ENCODE measurements around the gene ARPP21.

Gene ARPP21

DNA sequence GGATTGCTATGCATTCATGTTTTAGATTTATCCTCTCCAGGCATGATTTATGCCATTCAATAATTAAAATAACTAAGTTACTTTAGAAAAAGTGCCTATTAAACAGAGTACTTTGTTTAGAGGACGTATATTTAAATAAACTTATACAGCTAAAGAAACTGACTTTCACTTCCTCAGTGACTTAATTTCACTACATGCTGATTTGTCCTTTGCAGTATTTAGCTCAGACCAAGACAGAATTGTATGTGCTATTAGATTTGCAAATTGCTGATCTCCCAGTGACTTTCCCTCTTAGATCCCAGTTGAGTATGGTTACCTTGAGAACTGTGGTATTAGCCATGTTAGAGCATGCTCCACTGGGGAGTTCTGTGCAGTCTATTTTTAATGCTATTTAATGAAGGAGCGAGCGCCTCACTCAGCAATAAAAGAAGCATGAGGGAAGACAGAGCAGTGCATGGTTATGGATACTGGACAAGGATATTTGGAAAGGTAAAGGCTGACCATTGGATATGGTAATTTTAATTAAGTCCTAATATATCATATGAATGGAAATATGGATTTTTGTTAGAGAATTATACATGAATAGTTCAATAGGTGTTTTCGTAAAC is 2.7 kb downstream of the ARPP21 start:
- DNase-seq, result no peak

DNA sequence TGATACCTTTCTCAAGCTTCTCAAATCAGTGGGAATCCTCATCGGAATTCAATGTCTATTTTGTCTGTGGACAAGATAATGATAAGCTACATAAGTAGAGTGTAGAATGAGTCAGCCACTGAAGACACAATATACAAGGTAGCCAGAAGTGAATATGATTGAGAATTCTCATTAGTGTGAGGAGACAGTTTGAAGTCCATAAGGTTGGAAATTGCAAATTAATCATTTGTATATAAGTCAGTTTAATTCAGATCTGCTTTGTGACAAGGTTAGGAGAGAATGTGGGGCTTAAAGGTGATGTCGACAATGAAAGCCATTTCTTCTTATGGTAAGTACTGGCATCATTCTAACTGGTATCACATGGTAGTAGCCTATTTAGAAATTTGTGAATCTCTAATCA is 4.2 kb downstream of the ARPP21 start:
- DNase-seq, result no peak

GRCh38 chr3:35644451-35644850 is 5.1 kb downstream of the ARPP21 start:
- DNase-seq, result no peak

DNA sequence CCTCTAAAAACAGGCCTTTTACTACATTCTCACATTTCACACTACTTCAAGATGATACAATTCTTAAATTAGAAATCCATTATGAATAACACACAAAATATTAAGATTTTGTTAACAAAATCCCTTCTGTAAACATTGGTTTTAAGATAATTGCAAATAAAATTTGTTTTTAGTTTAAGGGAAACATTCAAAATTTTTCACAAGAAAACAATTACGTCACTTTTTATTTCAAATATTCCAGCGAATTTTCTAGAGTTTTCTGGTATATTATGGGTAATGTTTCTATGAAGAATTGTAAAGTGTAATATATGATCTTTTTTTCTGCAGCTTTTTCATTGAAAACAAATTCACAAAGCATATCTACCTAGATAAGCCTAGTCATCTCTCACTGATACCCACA is 5.9 kb downstream of the ARPP21 start:
- DNase-seq, result no peak

DNA sequence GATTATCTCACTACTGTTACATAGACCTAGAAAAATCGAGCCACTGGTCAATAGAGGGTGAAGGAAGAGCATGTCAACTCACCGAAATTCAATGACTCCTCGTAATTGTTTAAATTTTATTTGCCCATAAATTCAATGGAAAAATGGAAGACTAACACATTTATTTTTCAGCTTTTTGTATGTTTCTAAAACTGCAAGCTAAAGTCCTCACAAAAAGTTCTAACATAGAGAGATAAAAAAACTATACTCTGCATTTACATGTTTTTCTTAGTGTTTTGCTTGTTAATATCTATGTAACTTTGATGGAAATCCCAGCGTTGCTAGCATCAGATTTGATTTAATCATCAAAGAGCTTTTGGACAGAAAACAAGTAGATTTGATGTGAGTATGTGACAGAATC is 6.8 kb downstream of the ARPP21 start:
- DNase-seq, result no peak

- DNase-seq, result no peak
Measured at GRCh38 chr3:35647461-35647860, 8.1 kb downstream of the ARPP21 start.

GRCh38 chr3:35648347-35648746 is 9.0 kb downstream of the ARPP21 start:
- no peak for DNase-seq

GRCh38 chr3:35649405-35649804 is 10.1 kb downstream of the ARPP21 start:
- no peak for DNase-seq

DNA sequence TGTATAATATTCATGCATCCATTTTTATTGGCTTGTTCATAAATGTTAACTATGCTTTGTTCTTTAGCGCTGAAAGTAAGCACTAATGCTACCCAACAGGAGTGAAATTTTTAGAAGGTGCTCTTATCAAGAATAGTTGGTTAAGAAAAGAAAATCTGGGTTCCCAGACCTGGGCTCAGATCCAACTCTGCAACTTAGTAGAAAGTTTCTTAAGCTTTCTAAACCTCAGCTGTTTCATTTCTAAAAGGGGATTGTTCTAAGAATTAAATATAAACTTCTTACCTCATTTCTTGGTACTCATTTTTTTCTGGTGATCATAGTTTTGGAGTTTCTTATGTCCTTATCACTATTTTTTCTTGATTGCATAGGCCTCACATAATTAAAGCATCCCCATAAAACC is 12.1 kb downstream of the ARPP21 start:
- no peak for DNase-seq

GRCh38 chr3:35651851-35652250 is 12.5 kb downstream of the ARPP21 start:
- no peak for DNase-seq

DNA sequence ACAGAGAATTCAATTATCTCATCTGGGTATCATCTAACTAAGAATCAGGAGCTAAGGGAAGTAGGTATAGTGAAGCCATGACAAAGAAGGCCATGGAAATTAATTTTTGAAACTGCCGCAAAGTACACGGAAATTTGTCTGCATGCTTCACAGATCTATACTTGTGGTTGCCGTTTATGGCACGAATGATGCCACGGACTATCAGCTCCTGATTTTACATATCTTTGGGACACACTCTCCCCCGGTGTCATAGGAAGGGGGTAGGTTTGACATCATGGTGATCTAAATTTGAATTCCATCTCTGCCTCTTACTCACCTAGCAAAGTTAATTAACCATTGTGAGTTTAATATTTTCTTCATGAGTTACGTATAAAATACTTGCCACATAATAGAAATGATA is 14.0 kb downstream of the ARPP21 start:
- DNase-seq, result no peak

GRCh38 chr3:35654476-35654875 is 15.2 kb downstream of the ARPP21 start:
- no peak for DNase-seq

GRCh38 chr3:35658686-35659085 is 19.4 kb downstream of the ARPP21 start:
- DNase-seq, result no peak

DNA sequence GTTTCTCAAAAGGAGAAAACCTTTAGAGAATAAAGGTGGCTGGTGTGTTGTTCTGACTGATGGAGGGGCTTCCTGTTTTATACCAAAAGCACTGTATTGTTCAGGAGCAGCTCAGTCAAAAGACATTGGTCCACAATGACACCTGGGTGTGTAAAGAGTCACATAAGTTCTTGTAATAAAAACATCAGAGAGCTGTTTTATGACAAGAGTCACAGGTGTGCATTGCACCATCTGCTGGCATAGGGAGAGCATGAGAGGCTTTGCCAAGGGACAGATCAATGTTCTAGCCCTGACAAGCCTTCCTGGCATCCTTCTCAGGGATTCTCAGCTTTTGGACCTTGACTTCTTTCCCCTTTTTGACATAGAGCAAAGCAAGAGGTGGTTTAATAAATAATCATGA is 20.4 kb downstream of the ARPP21 start:
- DNase-seq, result no peak

- DNase-seq, result no peak
Measured at GRCh38 chr3:35663471-35663870, 24.1 kb downstream of the ARPP21 start.

DNA sequence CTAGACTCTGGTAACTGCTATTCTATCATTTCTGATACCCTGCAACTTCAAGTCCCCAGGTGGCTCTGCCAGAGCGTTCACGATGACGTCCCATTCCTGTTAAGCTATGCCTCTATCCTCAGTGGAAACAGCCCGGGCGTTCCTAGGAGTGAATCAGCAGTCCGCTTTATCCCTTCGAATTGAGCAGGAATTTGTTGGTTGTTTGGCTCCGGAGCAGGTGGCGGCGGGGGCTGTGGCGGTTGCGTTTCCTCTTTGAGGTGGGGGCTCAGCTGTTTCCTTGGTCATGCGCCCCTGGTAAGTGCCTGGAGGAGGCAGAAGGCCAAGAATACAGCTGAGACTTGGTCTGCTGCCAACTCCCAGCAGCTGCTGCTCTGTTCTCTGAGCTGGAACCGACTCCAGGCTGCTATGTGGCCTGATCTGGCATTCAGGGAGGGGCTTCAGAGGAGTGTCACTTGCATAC is 25.2 kb downstream of the ARPP21 start:
- DNase-seq, result no peak

- no peak for DNase-seq
Measured at GRCh38 chr3:35665390-35666055, 26.2 kb downstream of the ARPP21 start.

- DNase-seq, result no peak
Measured at GRCh38 chr3:35666888-35667287, 27.6 kb downstream of the ARPP21 start.

DNA sequence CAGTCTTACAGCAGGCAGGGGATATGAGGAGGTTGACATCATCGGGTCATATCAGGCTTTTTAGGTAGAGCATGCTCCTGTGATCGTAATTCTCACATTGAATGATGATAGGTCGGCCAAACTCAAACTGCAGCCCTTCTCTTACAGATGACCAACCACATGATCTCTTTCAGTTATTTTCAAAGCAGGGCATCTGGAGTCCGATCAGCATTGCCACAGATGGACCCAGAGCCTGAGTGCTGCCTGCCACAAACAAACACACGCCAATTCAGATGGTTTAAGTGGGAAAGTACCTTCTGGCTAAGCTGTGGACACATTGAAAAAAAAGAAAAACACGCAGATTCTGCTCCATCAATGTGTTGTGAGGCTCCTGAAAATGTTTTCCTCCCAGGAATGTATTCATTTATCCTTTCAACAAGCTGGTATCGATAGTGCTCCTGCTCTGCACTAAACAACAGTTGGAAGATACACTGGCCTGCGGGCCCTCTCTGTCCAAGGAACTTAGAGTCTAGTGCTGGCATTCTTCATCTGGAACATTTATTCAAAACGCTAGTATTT is 31.2 kb downstream of the ARPP21 start:
- DNase-seq, result no peak

DNA sequence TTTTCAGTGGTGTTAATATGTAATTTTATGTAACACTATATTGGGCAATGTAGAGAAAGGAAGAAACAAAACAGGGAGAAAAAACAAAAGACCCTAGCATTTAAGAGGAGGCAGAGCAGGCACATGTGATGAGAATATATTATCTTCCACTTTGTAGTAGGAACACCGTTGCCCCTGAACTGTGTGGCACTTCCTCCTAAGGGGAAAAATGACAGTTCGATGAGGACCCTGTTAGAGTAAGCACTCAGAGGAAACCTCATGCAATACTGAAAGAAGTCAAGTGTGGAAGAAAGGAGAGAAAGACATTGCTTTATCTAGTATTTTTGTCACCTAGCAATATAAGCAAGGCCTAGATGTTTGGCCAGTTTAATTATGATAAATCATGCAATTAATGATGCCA is 32.2 kb downstream of the ARPP21 start:
- no peak for DNase-seq

GRCh38 chr3:35673017-35673416 is 33.7 kb downstream of the ARPP21 start:
- DNase-seq, result no peak

DNA sequence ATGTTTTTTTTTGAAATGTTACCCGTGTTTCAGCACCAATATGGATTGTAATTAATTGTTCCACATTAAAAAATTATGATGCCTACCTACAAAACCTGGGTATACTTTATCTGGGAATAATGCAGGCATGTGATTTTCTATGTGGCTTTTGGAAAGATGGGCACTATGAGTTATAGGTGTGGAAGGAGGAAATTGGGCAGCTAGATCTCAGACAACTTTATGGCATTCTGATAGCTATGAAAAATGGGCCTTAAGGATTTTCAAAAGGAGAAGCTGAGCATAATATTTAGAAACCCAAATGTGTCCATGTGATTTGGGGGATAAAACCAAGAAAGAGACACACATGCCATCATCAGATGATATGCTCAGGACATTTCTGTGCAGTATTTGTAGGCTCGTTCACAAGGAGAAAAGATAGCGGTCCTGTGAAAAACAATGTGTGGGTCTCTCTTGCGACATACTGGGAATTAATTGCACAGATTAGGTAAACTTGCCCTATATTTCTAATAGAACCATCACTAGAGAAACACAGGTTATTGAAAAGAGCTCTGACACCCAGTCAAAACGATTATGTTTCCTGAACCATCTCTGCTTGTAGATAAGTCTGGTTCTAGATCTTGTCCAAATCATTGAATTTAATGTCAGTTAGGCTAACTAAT is 35.3 kb downstream of the ARPP21 start:
- DNase-seq, result no peak

GRCh38 chr3:35675206-35675605 is 35.9 kb downstream of the ARPP21 start:
- DNase-seq, result no peak

DNA sequence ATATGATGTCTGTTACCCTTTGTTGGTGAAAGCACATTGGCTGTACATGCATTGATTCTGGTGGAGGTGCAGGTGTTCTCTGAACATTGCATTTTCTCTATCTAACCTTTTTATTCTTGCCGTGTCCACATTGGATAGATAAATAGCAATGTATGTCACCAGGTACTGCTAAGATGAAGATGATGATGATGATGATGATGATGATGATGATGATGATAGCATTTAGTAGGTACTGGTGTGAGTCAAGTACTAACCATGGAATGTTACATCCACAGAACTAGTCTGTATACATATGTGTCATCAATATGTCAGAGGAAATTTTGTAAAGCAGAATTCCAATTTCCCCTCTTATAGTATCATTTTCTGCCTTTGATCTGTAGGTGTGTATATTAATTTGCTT is 36.3 kb downstream of the ARPP21 start:
- DNase-seq, result no peak
